Neutrophil (primary cell): Measurements from ENCODE around the gene NOP16.

Experiments used
- H3K27ac ChIP-seq: fragments of 200-600 bp; sonication (generic); 2 replicates; pipeline ENCODE4 v1.5.1; 2016; ENCODE audit warnings: mild to moderate bottlenecking, moderate library complexity
- H3K27me3 ChIP-seq: fragments of 200-600 bp; sonication (generic); 2 replicates; pipeline ENCODE4 v1.6.0; 2016; ENCODE audit warnings: mild to moderate bottlenecking
- H3K36me3 ChIP-seq: fragments of 200-600 bp; sonication (generic); 2 replicates; pipeline ENCODE4 v1.5.1; 2017
- H3K4me1 ChIP-seq, 2 experiments: fragments of 200-600 bp in 1 of 2; sonication (generic) in 1 of 2; 1 replicate in 1 of 2; 2 replicates in 1 of 2; pipeline versions ENCODE4 v1.5.1 to v1.6.1; 2013 to 2016; ENCODE audit warnings: low read depth in 1 of 2, low read length in 1 of 2, mild to moderate bottlenecking in 1 of 2, moderate library complexity in 1 of 2; ENCODE audit not compliant: control insufficient read depth in 1 of 2, insufficient read depth in 1 of 2
- H3K4me3 ChIP-seq, 2 experiments: fragments of 200-600 bp in 1 of 2; sonication (generic) in 1 of 2; 1 replicate in 1 of 2; 2 replicates in 1 of 2; pipeline ENCODE4 v1.5.1; 2013 to 2016; ENCODE audit warnings: low read depth in 1 of 2, low read length in 1 of 2, mild to moderate bottlenecking in 1 of 2, moderate library complexity in 1 of 2
- H3K9me3 ChIP-seq: fragments of 200-600 bp; sonication (generic); 2 replicates; pipeline ENCODE4 v1.5.1; 2016
- TF ChIP-seq, protein P1 (sequence below): fragments of 200-600 bp; sonication (generic); IDR thresholded peaks from 2 replicates; pipeline ENCODE4 v1.5.1; 2016; ENCODE audit warnings: antibody characterized with exemption

The NOP16 gene

GRCh38 chr5:176413709-176414191, 25.4 kb upstream of the NOP16 start:
- H3K4me3 ChIP-seq, result no peak overlapping the region
- H3K9me3 ChIP-seq, result no peaks in the 10 kb centered on the region
- H3K27me3 ChIP-seq, result no peaks in the 10 kb centered on the region
- H3K27ac ChIP-seq, result no peak overlapping the region
- H3K4me1 ChIP-seq, result peaks cover 12% of the 10 kb centered on the region in 2 experiments
- TF ChIP-seq, protein P1, sequence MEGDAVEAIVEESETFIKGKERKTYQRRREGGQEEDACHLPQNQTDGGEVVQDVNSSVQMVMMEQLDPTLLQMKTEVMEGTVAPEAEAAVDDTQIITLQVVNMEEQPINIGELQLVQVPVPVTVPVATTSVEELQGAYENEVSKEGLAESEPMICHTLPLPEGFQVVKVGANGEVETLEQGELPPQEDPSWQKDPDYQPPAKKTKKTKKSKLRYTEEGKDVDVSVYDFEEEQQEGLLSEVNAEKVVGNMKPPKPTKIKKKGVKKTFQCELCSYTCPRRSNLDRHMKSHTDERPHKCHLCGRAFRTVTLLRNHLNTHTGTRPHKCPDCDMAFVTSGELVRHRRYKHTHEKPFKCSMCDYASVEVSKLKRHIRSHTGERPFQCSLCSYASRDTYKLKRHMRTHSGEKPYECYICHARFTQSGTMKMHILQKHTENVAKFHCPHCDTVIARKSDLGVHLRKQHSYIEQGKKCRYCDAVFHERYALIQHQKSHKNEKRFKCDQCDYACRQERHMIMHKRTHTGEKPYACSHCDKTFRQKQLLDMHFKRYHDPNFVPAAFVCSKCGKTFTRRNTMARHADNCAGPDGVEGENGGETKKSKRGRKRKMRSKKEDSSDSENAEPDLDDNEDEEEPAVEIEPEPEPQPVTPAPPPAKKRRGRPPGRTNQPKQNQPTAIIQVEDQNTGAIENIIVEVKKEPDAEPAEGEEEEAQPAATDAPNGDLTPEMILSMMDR, result no peak
- peaks cover 13% of the 10 kb centered on the region for H3K36me3 ChIP-seq

DNA sequence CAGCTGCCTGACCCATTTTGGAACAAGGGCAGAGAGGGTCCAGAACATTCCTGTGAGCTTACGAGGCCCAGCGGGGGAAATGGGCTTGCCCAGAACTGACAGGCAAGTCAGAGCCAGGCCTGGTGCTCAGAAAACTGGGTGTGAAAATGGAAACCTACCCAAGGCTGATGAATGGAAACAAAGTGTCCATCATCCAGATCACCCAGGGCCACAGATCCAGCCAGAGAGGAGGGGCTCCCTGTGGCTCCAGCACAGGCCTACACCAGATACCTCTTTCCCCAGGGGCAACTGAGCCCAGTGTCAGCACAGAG, 24.8 kb upstream of the NOP16 start:
- no peak overlapping the region for H3K27ac ChIP-seq
- TF ChIP-seq, protein P1, result no peak
- H3K4me1 ChIP-seq, result peaks cover 12% of the 10 kb centered on the region in 2 experiments
- H3K36me3 ChIP-seq, result peaks cover 19% of the 10 kb centered on the region
- no peaks in the 10 kb centered on the region for H3K27me3 ChIP-seq
- H3K9me3 ChIP-seq, result no peaks in the 10 kb centered on the region
- H3K4me3 ChIP-seq, result no peak overlapping the region

DNA sequence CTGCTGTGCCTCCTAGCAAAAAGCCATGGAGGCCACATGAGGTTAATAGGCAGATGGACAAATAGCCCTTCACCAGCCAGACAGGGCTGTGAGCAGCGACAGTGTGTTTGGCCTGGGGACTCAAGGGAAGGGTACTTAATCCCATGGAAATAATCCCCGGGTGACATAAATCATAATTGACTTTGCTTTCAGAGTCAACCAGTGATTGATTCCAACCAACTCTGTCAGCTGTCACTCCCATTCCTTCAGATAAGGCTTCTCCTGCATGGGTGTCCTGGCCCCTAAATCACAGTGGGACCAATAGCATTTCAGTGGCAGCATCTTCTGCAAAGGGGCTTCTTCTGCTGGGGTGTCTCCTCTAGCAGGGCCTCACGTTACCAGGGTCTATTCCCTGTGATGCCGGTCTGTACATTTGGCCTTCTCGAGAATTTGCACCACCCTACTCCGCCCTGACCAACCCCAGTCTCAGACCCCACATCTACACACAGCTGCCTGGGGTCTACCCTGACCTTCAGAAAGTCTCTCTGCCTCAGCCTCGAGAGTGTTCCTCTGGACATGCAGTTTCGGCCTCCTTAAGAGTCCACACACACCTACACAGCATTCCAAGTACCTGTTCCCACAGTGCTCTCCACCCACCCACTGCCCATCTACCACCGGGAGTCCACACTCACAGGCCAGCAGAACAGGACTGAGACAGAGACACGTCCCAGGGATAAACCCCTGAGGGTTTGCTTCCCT, 24.3 kb upstream of the NOP16 start:
- no peaks in the 10 kb centered on the region for H3K27me3 ChIP-seq
- peaks cover 24% of the 10 kb centered on the region for H3K36me3 ChIP-seq
- no peak overlapping the region for H3K4me3 ChIP-seq
- peaks cover 12% of the 10 kb centered on the region in 2 experiments for H3K4me1 ChIP-seq
- TF ChIP-seq, protein P1, result no peak
- no peak overlapping the region for H3K27ac ChIP-seq
- no peaks in the 10 kb centered on the region for H3K9me3 ChIP-seq

- peaks cover 2 to 3% of the 10 kb centered on the region in 2 experiments for H3K4me1 ChIP-seq
- H3K4me3 ChIP-seq, result no peak overlapping the region
- H3K9me3 ChIP-seq, result no peaks in the 10 kb centered on the region
- H3K27ac ChIP-seq, result no peak overlapping the region
- TF ChIP-seq, protein P1, result no peak
- H3K27me3 ChIP-seq, result no peaks in the 10 kb centered on the region
- peaks cover 44% of the 10 kb centered on the region for H3K36me3 ChIP-seq
Observed at GRCh38 chr5:176410486-176411180, 22.2 kb upstream of the NOP16 start.

DNA sequence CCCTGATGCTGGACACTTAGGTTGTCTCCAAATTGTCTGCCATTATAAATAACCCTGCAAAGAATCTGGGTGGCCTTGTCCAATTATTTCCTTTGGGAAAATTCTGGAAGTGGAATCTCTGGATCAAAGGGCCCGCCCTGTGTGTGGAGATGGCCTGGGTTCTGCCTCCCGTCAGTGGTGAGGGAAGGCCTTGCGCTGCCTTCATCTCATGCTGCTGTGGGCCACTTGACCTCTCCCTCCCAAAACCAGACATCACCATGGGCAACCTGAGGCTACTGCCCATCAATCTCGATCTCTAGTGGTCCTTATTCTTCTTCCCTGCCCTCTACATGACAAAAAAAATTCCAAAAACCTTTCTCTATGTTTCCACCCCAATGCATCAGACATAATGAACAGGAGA, 21.4 kb upstream of the NOP16 start:
- H3K27ac ChIP-seq, result no peak overlapping the region
- H3K4me1 ChIP-seq, result no peaks in the 10 kb centered on the region
- H3K4me3 ChIP-seq, result no peak overlapping the region
- no peaks in the 10 kb centered on the region for H3K27me3 ChIP-seq
- peaks cover 46% of the 10 kb centered on the region for H3K36me3 ChIP-seq
- H3K9me3 ChIP-seq, result no peaks in the 10 kb centered on the region
- TF ChIP-seq, protein P1, result no peak
